ENCODE data around the gene SEMG2. TPM values are rescaled to one million over a fixed set of nuclear protein-coding genes. Genes with fewer than 3 reads are reported as not detected.
A peak's percentile ranks its signal among the peaks of the same experiment; 100 is the strongest.

The SEMG2 gene
- total RNA-seq, 1 donor from 2014 or later: not detected

- no peak for TF ChIP-seq CTCF (conservative IDR thresholded peaks at IDR 0.05; ENCODE audit: low read depth, low read length)
- H3K4me3 ChIP-seq (ENCODE audit: low read depth, low read length): peak overlapping the region; percentile 44
- DNase-seq (ENCODE audit: low read depth): no peak
Observed at GRCh38 chr20:45251884-45252560, 30.8 kb downstream of the SEMG2 start.

- DNase-seq (ENCODE audit: low read depth): no peak
- H3K4me3 ChIP-seq (ENCODE audit: low read depth, low read length): peak overlapping the region; percentile 44
- TF ChIP-seq CTCF (conservative IDR thresholded peaks at IDR 0.05; ENCODE audit: low read depth, low read length): no peak
Observed at GRCh38 chr20:45253261-45253660, 32.1 kb downstream of the SEMG2 start.

GRCh38 chr20:45254383-45255262, 33.5 kb downstream of the SEMG2 start, which contains the start of gene SLPI:
TSS of gene SLPI (minus strand) at chr20:45254564. CDS start at chr20:45254543, 21 bp downstream.
- TF ChIP-seq CTCF (conservative IDR thresholded peaks at IDR 0.05; ENCODE audit: low read depth, low read length): no peak
- peak within 1 kb of the TSS; percentile 44 for H3K4me3 ChIP-seq (ENCODE audit: low read depth, low read length)
- DNase-seq (ENCODE audit: low read depth): peak; percentile 87

- no peak for DNase-seq (ENCODE audit: low read depth)
- TF ChIP-seq CTCF (conservative IDR thresholded peaks at IDR 0.05; ENCODE audit: low read depth, low read length): no peak
- H3K4me3 ChIP-seq (ENCODE audit: low read depth, low read length): no peak overlapping the region
Observed at GRCh38 chr20:45257161-45257560, 36.0 kb downstream of the SEMG2 start.

GRCh38 chr20:45257711-45258110, 36.5 kb downstream of the SEMG2 start:
- H3K4me3 ChIP-seq (ENCODE audit: low read depth, low read length): no peak overlapping the region
- DNase-seq (ENCODE audit: low read depth): no peak
- TF ChIP-seq CTCF (conservative IDR thresholded peaks at IDR 0.05; ENCODE audit: low read depth, low read length): no peak

- no peak for DNase-seq (ENCODE audit: low read depth)
- no peak overlapping the region for H3K4me3 ChIP-seq (ENCODE audit: low read depth, low read length)
- no peak for TF ChIP-seq CTCF (conservative IDR thresholded peaks at IDR 0.05; ENCODE audit: low read depth, low read length)
Observed at GRCh38 chr20:45258259-45258658, 37.1 kb downstream of the SEMG2 start.
